Central memory CD8-positive, alpha-beta T cell (primary cell): ENCODE results near the gene SORL1.

Source experiments
- ATAC-seq: fragments of 150-1000 bp; cut with Tn5 transposase; replicated peaks from 2 replicates; pipeline ENCODE4 v1.10.0; 2022; ENCODE audit warnings: mild to moderate bottlenecking, moderate FRiP score, moderate number of reproducible peaks; ENCODE audit not compliant: poor library complexity, severe bottlenecking; ENCODE audit errors: extremely low read depth
- DNase-seq, 2 donors: peaks; one replicate each; pipeline ENCODE4 v3.0.0; 2021; ENCODE audit warnings: low spot score in 2 of 2
- H3K27ac Mint-ChIP-seq: one replicate; pipeline ENCODE4 v1.8.0; 2022; ENCODE audit warnings: low read depth, mild to moderate bottlenecking, moderate library complexity, mixed read lengths
- H3K27me3 Mint-ChIP-seq: one replicate; pipeline ENCODE4 v1.8.0; 2022; ENCODE audit warnings: mixed read lengths
- H3K36me3 Mint-ChIP-seq: one replicate; pipeline ENCODE4 v1.8.0; 2022; ENCODE audit warnings: mild to moderate bottlenecking, moderate library complexity, mixed read lengths; ENCODE audit not compliant: insufficient read depth
- H3K4me1 Mint-ChIP-seq: one replicate; pipeline ENCODE4 v1.8.0; 2022; ENCODE audit warnings: mixed read lengths
- H3K4me3 Mint-ChIP-seq: one replicate; pipeline ENCODE4 v1.8.0; 2022; ENCODE audit warnings: mild to moderate bottlenecking, moderate library complexity, mixed read lengths
- H3K9me3 Mint-ChIP-seq: one replicate; pipeline ENCODE4 v1.8.0; 2022; ENCODE audit warnings: mixed read lengths

SORL1 gene

DNA sequence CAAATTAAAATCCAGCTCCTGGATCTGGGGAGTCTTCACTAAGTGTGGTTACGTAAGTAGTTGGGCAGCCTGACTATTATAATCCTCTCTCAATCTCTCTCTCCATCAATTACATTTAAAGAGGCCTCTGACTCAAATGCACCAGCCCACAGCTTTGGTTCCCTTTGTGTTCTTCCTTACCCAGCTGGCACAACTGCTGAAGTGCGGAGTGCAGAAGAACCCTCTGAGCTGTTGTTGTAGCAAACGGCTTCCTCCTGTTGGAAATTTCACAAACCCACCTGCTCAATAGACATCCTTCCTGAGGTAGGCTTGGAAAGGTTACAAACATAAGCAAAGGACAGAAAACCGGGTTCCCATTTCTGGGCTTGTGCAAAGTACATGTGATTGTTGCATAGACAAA lies 17.0 kb upstream of the SORL1 start:
- peaks cover 5% of the 10 kb centered on the region for H3K36me3 Mint-ChIP-seq
- H3K4me3 Mint-ChIP-seq = no peak overlapping the region
- ATAC-seq = no peak
- no peak overlapping the region for H3K27ac Mint-ChIP-seq
- DNase-seq = no peak
- no peaks in the 10 kb centered on the region for H3K27me3 Mint-ChIP-seq
- no peaks in the 10 kb centered on the region for H3K9me3 Mint-ChIP-seq
- H3K4me1 Mint-ChIP-seq = peaks cover 18% of the 10 kb centered on the region

DNA sequence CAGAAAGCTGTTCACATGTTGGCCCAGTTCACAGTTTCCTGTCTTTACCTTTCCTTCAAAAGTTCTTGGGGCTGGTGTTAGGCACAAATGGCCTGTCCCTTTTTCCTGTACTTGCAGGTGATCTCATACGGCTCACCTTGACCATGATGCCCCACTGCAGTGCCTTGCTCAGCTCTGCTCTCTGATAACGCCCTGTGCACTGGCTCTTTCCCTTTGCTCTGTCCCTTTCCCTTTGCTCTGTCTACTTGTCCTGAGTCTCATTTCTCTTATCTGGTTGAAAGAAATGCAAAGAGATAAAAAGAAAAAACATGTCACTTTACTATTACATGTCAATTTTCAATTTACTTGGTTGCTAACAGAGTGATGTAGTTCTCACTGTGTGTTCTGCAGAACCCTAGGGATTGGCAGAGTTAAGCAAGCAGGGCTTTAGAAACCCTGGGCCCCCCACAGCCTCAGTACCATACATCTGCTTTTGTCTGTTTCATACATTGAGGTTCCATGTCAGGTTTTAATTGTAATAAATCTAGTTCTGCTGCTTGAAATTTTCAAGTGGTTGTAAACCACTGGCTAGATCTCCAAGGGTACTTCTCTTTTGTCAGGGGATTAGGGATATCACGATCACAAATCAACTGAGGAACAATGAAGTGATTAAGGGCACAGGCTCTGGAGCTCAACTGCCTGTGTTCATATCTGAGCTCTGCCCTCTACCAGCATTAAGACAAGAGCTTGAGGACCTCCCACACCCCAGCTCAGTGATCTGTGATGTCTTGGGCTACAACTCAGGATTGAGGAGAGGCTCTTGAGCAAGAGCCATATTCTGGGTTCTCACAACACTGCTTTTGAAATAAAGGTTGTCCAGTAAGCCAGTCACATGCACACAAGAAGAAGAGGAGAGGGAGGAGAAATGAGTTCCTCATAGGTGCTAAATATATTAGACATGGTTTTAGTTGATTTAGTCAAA lies 16.3 kb upstream of the SORL1 start:
- Mint-ChIP-seq H3K27me3 (no peaks in the 10 kb centered on the region), H3K4me3 (no peak overlapping the region), H3K36me3 (peaks cover 4% of the 10 kb centered on the region), H3K27ac (no peak overlapping the region), H3K4me1 (peaks cover 18% of the 10 kb centered on the region), H3K9me3 (no peaks in the 10 kb centered on the region)
- DNase-seq (no peak), ATAC-seq (no peak)

GRCh38 chr11:121437018-121437685 lies 15.0 kb upstream of the SORL1 start:
- DNase-seq (no peak), ATAC-seq (no peak)
- Mint-ChIP-seq H3K4me3 (no peak overlapping the region), H3K4me1 (peaks cover 18% of the 10 kb centered on the region), H3K36me3 (peaks cover 4% of the 10 kb centered on the region), H3K27me3 (no peaks in the 10 kb centered on the region), H3K9me3 (no peaks in the 10 kb centered on the region), H3K27ac (no peak overlapping the region)

DNA sequence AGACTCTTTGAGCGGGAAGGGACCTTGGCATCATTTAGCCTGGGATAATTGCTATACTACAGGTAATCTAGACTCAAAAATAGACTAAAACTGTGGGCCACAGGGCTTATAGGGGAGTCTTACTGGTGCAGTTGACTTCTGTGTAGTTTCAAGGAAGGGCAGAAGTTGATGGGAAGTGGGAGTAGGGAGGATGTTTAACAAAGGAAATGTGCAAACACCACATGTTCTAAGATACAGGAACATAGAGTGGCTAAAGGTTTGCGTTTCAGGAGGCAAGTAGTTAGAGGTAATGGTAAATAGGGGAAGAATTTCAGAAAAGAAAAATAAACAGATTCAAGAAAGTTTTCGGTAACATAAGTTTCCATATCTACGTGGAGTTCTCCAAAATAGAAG lies 14.4 kb upstream of the SORL1 start:
- no peaks in the 10 kb centered on the region for H3K9me3 Mint-ChIP-seq
- no peak overlapping the region for H3K4me3 Mint-ChIP-seq
- no peak for DNase-seq
- no peak overlapping the region for H3K27ac Mint-ChIP-seq
- no peaks in the 10 kb centered on the region for H3K27me3 Mint-ChIP-seq
- peaks cover 4% of the 10 kb centered on the region for H3K36me3 Mint-ChIP-seq
- H3K4me1 Mint-ChIP-seq = peaks cover 18% of the 10 kb centered on the region
- no peak for ATAC-seq

DNA sequence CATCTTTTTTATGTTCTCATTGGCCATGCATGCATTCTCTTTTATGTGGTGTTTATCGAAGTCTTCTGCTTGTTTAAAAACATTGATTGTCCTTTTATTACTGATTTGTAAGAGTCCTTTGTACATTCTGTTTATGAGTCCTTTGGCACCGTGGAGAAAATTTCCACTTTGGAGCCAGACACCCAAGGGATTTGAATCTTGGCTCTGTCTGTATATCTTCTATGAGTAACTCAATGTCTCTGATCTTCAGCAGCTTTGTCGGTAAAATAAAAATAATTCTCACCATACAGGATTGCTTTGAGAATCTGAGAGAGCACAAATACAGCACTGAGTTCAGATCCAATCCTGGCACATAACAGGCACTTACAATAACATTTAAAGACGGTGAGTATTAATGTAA lies 12.8 kb upstream of the SORL1 start:
- H3K36me3 Mint-ChIP-seq = peaks cover 5% of the 10 kb centered on the region
- peaks cover 18% of the 10 kb centered on the region for H3K4me1 Mint-ChIP-seq
- no peaks in the 10 kb centered on the region for H3K9me3 Mint-ChIP-seq
- no peaks in the 10 kb centered on the region for H3K27me3 Mint-ChIP-seq
- DNase-seq (no peak), ATAC-seq (no peak)
- no peak overlapping the region for H3K4me3 Mint-ChIP-seq
- no peak overlapping the region for H3K27ac Mint-ChIP-seq

DNA sequence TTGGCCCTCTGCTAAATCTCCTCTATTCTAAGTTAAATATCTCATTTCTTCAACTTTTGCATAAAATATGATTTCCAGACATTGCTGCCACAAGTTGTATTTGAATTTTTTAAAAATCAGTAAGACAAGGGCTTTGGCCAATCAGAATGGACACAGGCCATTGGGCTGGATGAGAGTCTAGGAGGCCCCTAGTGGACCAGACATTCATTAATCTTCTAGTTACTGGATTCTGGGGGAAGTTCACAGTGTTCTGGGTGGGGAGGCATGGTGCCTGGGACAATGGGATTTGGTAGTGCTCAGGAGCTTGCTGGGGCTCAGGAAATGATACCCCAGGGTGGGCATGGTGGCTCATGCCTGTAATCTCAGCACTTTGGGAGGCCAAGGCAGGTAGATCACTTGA lies 12.4 kb upstream of the SORL1 start:
- peaks cover 18% of the 10 kb centered on the region for H3K4me1 Mint-ChIP-seq
- no peaks in the 10 kb centered on the region for H3K27me3 Mint-ChIP-seq

DNA sequence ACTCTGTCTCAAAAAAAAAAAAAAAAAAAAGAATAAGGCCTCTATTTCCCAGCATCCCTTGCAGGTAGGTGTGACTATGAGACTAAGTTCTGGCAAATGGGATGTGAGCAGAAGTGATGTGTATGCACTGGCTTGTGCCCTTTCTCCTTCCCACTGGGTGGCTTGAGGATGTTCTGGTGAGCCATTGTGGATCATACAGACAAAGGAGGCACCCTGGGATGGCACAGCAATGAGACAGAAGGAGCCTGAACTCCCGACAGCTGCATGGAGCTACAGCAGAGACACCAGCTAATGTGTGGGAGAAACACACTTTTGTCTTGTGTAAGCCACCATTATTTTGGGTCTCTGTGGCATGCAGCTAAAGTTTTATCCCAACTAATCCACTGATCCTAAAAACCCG lies 10.6 kb upstream of the SORL1 start:
- Mint-ChIP-seq H3K36me3 (peaks cover 5% of the 10 kb centered on the region), H3K9me3 (no peaks in the 10 kb centered on the region), H3K27ac (no peak overlapping the region), H3K27me3 (no peaks in the 10 kb centered on the region), H3K4me1 (peaks cover 12% of the 10 kb centered on the region), H3K4me3 (no peak overlapping the region)
- DNase-seq (no peak), ATAC-seq (no peak)

More for the DNA sequence above, 12.4 kb upstream of the SORL1 start:
- DNase-seq = no peak
- no peak for ATAC-seq
- no peak overlapping the region for H3K4me3 Mint-ChIP-seq
- no peak overlapping the region for H3K27ac Mint-ChIP-seq
- peaks cover 4% of the 10 kb centered on the region for H3K36me3 Mint-ChIP-seq
- no peaks in the 10 kb centered on the region for H3K9me3 Mint-ChIP-seq

DNA sequence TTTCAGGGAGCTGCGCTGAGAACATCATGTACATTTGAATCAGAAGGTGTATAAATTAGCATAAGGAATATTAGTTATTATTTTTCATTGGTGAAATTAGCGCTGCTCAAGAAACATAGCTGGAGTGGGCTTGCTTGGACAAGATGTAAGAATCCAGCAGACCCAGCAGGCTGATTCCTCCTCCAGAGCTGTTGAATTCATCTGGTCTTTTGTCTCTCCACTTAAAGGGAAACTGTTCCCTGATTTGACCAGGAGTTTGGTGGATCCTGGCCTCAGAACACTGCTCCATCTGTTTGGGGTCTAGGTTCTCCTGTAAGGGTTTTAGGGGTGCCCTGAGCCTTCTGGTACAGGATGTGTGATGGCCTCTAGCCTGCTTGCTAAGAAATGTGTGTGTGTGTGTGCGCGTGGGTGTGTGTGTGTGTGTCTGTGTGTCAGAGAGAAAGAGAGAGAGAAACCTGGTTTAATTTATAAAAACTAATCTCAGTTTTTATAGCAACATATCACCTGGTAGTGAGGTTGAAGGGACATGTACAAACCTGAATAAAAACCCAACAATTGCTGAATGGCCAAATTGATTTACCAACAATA lies 8.3 kb upstream of the SORL1 start:
- Mint-ChIP-seq H3K4me1 (peaks cover 25% of the 10 kb centered on the region), H3K4me3 (no peak overlapping the region), H3K27me3 (no peaks in the 10 kb centered on the region), H3K9me3 (no peaks in the 10 kb centered on the region), H3K27ac (no peak overlapping the region), H3K36me3 (peaks cover 6% of the 10 kb centered on the region)
- no peak for ATAC-seq
- DNase-seq = no peak

DNA sequence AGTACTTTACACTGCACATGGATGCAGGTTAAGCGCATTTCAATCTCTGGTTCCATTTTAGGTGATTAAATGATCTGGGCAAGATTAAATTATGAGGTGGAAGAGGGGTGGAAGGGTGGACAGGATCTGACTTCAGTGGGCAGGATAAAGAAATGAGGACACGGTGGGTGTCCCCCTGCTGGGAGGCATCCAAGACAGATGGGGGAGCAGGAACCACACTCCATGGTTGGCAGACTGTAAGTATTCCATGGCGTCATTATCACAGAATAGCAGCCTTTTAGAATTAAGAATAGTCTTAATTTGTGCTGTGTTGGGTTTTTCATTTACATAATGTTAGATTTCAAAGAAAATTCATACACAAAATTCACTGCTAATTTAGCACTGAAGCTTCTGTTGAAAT lies 7.6 kb upstream of the SORL1 start:
- H3K4me1 Mint-ChIP-seq = peaks cover 31% of the 10 kb centered on the region
- DNase-seq = no peak

GRCh38 chr11:121445071-121445768 lies 6.9 kb upstream of the SORL1 start:
- Mint-ChIP-seq H3K36me3 (peaks cover 8% of the 10 kb centered on the region), H3K9me3 (no peaks in the 10 kb centered on the region), H3K27ac (peak overlapping the region; percentile 75), H3K4me3 (no peak overlapping the region), H3K27me3 (no peaks in the 10 kb centered on the region), H3K4me1 (peaks cover 38% of the 10 kb centered on the region)
- DNase-seq (no peak), ATAC-seq (no peak)

More for the DNA sequence above, 7.6 kb upstream of the SORL1 start:
- Mint-ChIP-seq H3K27me3 (no peaks in the 10 kb centered on the region), H3K4me3 (no peak overlapping the region), H3K27ac (no peak overlapping the region), H3K36me3 (peaks cover 8% of the 10 kb centered on the region), H3K9me3 (no peaks in the 10 kb centered on the region)
- ATAC-seq = no peak

- Mint-ChIP-seq H3K36me3 (peaks cover 16% of the 10 kb centered on the region), H3K9me3 (no peaks in the 10 kb centered on the region), H3K4me3 (no peak overlapping the region), H3K4me1 (peaks cover 51% of the 10 kb centered on the region), H3K27ac (no peak overlapping the region), H3K27me3 (no peaks in the 10 kb centered on the region)
- ATAC-seq (no peak), DNase-seq (no peak)
These were observed 5.4 kb upstream of the SORL1 start for GRCh38 chr11:121446752-121447156.

GRCh38 chr11:121448011-121448410 lies 4.1 kb upstream of the SORL1 start:
- no peak for ATAC-seq
- no peaks in the 10 kb centered on the region for H3K9me3 Mint-ChIP-seq
- peak overlapping the region; percentile 98 for H3K4me3 Mint-ChIP-seq
- DNase-seq = no peak
- peaks cover 22% of the 10 kb centered on the region for H3K36me3 Mint-ChIP-seq
- no peaks in the 10 kb centered on the region for H3K27me3 Mint-ChIP-seq
- H3K27ac Mint-ChIP-seq = peak overlapping the region; percentile 95
- H3K4me1 Mint-ChIP-seq = peaks cover 57% of the 10 kb centered on the region
